Fibroblast of mammary gland (primary cell): ENCODE data around the gene LCNL1.

Experiments
- DNase-seq: peaks from one replicate; pipeline ENCODE4 v3.0.0-alpha.2; 2010; ENCODE audit warnings: low read depth
- H3K4me3 ChIP-seq: 2 replicates; pipeline ENCODE4 v1.5.1; 2011; ENCODE audit warnings: low read depth, mild to moderate bottlenecking, low read length, moderate library complexity; ENCODE audit not compliant: control insufficient read depth
- TF ChIP-seq, protein P1 (sequence below): conservative IDR thresholded peaks from 2 replicates; pipeline ENCODE4 v1.5.1; 2011; ENCODE audit warnings: low read depth, low read length, inconsistent platforms; ENCODE audit not compliant: control insufficient read depth, insufficient read depth

LCNL1 gene

DNA sequence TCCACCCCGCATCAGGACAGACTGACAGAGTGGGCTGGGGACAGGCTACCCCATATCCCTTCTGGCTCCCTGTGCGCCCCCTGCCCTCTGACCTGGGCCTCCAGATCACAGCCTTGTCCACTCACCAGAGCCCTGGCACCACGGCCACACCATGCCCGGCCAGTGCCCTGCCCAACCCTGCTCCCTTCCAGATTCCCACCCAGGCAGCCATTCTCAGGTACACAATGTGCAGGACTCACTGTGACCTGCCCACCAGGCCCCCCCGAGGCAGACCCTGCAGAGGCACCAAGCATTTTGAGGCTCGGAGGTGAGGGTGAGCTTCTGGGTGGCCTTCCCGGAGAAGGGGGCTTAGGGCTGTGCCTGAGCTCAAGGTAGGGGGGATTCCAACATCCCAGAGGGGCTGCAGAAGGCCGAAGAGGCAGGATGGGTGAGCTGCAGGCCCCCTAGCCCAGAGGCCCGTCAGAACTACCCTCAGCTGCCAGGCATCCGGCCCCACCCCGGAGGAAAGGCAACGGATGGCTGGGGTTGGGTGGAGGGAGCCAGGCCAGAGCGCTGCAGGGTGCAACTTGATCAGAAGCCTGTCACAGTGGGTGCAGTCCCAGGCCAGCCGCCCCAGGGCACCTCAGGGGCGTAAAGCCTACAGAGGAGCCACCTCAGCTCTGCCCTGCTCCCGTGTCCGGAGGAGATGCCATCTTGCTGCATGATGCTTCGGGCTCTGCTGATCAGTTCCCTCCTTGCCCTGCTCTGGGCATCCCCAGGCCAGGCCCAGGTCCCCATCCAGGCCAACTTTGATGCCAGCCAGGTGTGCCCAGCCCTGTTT is at the start of gene LCNL1:
Gene LCNL1 (plus strand): TSS at position 762 of the 820 bp plus-strand sequence. CDS start 594 bp downstream, outside the sequence.
- DNase-seq: no peak
- H3K4me3 ChIP-seq: no peak within 1 kb of the TSS
- TF ChIP-seq, protein P1, sequence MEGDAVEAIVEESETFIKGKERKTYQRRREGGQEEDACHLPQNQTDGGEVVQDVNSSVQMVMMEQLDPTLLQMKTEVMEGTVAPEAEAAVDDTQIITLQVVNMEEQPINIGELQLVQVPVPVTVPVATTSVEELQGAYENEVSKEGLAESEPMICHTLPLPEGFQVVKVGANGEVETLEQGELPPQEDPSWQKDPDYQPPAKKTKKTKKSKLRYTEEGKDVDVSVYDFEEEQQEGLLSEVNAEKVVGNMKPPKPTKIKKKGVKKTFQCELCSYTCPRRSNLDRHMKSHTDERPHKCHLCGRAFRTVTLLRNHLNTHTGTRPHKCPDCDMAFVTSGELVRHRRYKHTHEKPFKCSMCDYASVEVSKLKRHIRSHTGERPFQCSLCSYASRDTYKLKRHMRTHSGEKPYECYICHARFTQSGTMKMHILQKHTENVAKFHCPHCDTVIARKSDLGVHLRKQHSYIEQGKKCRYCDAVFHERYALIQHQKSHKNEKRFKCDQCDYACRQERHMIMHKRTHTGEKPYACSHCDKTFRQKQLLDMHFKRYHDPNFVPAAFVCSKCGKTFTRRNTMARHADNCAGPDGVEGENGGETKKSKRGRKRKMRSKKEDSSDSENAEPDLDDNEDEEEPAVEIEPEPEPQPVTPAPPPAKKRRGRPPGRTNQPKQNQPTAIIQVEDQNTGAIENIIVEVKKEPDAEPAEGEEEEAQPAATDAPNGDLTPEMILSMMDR: no peak

DNA sequence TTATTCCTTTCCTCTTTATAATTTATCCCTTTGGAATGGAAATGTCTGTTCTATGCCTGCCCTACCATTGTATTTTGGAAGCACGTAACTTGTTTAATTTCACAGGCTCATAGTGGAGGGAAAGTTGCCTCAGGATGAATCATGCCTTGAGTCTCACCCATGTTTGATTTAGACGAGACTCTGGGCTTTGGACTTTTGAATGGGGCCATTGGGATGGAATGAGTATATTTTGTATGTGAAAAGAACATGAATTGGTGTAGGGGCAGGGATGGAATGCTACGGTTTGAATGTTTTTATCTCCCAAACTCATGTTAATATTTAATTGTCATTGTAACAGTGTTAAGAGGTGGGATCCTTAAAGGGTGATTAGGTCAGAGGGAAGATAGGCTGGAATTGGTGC is 48.5 kb upstream of the LCNL1 start:
- no peak overlapping the region for H3K4me3 ChIP-seq
- TF ChIP-seq, protein P1: no peak
- DNase-seq: no peak

DNA sequence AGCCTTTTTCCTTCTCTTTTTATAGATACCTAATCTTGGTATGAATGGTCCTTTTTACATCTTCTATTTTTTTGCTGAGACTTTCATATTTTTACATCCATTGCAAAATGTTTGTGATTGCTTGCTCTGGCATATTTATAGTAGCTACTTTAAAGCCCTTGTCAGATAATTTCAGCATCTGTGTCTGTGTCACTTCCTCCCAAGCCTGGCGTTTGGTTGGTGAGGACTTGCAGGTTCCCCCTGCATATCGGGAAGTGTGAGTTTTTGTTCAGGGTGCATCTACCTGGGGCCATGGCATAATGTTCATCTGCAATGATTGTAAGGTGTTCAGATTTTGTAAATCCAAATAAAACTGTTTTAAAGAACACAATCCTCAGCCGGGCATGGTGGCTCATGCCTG is 47.1 kb upstream of the LCNL1 start:
- TF ChIP-seq, protein P1: no peak
- H3K4me3 ChIP-seq: no peak overlapping the region
- no peak for DNase-seq

DNA sequence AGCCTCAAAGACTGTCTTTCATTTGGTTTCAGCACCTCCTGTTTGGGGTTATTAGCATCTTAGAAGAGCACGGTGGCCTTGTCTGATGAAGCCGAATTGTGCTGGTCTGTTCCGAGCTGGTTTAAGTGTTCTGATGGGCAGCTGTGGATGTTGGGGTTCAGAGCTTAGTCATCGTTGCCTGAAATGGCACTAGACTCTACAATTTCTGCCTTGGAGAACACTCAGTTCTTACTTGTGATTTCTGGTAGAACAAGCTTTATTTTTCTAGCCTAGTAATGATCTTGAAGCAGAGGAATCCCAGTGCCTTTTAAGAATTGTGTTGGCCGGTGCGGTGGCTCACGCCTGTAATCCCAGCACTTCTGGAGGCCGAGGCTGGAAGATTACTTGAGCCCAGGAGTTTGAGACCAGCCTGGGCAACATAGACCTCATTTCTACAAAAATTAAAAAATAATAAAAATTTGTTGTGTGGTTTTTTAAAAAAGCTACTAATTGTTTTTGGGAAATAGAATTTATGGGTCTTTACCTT is 46.1 kb upstream of the LCNL1 start:
- no peak overlapping the region for H3K4me3 ChIP-seq
- no peak for DNase-seq
- TF ChIP-seq, protein P1: no peak

DNA sequence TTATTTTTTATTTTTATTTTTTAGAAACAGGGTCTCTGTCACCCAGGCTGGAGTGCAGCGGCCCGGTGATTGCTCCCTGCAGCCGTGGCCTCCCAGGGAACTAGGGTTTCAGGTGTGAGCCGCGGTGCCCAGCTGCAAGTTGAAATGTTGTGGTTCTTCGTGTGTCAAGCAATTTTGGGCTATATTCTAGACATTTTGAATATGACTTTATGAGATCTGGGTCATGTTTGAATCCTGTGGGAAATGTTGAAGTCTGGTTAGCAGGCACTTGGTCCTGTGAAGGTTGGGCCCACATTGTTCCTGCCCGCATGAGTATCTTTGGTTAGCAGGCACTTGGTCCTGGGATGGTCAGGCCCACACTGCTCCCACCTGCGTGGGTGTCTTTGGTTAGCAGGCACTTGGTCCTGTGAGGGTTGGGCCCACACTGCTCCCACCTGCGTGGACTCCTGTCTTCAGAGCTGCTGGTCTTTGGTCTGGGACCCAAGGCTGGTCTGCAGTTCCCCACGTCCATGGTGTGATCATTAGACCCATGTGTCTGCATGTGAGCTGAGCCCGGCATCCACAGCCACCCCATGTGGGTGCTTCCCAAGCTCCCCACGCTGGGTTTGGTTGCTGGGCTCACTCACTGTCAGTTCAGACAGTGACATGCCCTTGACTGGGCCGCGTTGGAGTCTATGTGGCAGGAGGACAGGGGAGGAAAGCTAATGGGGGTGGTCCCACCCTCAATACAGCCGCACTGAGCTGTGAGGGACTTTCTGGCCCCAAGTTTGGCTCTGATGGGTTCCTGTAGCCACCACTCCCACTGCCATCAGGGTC is 45.4 kb upstream of the LCNL1 start:
- H3K4me3 ChIP-seq: no peak overlapping the region
- DNase-seq: no peak
- TF ChIP-seq, protein P1: no peak

DNA sequence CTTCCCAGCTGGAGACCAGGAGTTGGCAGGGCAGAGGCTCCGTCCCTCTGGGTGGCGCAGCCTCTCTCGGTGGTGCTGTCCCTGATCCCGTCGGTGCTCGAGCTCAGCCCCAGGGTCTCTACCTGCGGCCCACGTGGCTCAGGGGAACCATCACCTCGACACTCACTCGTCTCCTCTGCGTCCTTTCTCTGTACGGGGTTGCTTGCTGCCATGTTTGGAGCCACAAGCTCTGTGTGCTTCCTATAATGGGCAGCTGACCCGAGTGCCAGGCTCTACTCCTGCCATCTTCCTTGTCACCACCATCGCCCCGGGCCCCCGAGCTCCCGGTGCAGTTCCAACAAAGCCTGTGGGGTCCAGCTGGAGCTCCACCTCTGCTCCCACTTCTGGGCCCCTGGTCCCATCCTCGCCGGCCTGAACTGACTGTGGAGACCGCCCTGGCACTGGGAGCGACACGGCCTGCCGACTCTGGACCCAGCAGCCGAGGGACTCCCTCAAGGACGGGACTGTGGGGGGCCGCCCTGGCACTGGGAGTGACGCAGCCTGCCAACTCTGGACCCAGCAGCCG is 43.3 kb upstream of the LCNL1 start:
- no peak for DNase-seq
- TF ChIP-seq, protein P1: no peak
- no peak overlapping the region for H3K4me3 ChIP-seq
